Inferior parietal cortex (tissue), 1 donor: ENCODE data around the gene EIF5A2.
"Not testable (repeated sequence)": the region's sequence is repeated elsewhere in the genome, so short reads cannot be mapped to it uniquely, and the experiment has no call there.

Source experiments
- DNase-seq: peaks from one replicate; pipeline ENCODE4 v3.0.0-alpha.2; 2016; ENCODE audit errors: extremely low spot score

EIF5A2 gene

DNA sequence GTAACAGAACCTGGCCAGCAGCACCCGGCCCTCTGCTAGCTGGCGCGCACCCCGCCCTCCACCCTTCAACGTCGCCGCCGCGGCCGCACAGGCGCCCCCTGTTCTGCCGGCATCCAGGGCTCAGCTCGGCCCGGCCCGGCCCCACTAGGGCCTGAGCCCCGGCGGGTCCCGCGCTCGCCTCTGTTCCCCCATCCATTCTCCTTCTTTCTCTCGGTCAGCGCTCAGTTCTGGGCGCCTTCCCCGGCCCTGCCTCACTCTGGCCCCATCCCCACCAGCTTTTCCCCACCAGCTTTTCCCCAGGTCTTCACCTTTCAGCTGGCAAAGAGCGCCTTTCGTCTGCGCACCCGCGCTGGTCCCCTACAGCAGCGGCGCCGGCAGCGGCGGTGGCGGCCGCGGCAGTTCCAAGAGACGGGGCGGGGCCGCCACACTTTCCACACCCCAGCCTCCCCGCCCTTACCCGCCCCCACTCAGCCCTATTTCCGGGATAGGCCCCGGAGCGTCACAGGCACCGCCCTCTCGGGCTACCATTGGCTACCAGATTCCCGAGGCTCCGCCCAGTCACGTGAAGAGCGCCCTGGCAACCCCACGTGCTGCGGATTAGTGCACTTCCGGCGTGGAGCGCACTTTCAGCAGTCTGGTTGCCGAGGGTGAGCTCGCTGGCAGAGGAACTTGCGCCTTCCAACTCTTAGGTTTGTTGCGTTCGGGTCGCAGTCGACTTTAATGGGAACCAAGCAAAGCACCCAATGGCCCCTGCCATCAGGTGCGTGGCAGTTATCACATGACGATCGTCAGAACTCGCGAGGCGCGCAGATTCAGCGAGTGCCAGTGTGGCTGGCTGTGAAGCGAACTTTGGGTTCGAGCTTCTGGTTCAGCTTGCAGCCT, at the start of gene EIF5A2:
TSS of gene EIF5A2 (minus strand) at position 403 of the 882 bp plus-strand sequence. CDS start 831 bp downstream, outside the sequence.
- DNase-seq, result peak; percentile 92

DNA sequence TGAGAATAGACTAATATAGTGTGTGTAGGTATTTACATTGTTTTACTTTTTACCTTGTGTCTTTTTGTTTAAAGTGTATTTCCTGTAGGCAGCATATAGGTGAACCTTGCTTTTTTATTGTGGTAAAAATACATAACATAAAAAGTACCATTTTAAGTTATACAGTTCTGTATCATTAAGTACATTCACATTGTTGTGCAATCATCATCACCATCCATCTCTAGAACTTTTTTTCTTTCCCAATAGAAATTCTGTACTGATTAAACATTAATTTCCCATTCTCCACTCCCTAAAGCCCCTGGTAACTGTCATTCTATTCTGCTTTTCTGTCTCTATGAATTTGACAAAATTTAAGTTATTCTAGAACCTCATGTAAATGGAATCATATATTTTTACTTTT, 48.2 kb upstream of the EIF5A2 start:
- no peak for DNase-seq

DNA sequence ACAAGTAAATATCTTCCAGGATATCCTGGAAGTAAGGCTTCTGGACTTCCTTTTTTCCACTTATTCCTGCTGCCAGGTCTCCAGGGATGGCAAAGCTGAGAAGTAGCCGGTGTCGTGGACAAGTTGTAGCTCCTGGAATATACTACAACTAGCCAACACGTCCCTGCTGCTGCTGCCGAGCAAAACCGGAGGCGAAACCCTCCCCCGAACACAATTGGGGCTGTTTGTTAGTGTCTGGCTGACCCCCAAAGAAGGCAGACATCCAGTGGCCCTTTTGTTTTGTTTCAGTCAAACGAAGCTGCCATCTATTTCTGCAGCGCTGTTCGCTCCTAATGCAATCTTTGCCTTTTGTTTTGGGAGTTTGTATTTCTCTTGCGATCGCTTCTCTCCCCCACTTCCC, 45.3 kb upstream of the EIF5A2 start:
- peak; percentile 40 for DNase-seq

DNA sequence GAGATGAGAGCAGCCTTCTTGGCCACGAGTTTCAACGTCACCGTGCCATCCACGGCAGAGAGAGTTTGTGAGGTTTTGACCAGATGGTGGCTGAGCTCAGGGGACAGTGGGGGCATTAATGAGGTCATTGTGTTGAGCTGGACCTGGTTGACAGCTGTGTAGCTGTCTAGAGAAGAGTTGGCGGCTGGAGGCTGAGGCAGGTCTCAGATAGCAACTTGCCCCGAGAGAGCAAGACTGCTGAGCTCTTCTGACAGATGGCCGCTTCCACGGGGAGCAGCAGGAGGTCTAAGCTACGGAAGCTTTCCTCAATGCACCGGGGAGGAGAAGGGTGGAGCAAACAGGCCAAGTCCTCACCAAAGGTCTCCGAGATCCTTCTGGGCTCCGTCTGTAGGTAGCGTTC, 44.8 kb upstream of the EIF5A2 start:
- DNase-seq, result no peak

DNA sequence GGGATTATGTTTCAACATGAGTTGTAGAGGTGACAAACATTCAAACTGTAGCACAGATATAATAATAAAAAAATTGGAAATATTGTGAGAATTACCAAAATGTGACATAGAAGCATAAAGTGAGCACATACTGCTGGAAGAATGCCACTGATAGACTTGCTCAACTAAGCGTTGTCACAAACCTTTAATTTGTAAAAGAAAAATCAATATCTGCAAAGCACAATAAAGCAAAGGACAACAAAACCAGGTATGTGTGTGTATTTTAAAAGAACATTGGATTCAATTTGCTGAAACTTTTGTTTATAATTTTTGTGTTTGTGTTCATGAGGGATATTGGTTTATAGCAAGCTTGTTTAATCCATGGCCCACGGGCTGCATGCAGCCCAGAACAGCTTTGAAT, 40.8 kb upstream of the EIF5A2 start:
- no peak for DNase-seq

DNA sequence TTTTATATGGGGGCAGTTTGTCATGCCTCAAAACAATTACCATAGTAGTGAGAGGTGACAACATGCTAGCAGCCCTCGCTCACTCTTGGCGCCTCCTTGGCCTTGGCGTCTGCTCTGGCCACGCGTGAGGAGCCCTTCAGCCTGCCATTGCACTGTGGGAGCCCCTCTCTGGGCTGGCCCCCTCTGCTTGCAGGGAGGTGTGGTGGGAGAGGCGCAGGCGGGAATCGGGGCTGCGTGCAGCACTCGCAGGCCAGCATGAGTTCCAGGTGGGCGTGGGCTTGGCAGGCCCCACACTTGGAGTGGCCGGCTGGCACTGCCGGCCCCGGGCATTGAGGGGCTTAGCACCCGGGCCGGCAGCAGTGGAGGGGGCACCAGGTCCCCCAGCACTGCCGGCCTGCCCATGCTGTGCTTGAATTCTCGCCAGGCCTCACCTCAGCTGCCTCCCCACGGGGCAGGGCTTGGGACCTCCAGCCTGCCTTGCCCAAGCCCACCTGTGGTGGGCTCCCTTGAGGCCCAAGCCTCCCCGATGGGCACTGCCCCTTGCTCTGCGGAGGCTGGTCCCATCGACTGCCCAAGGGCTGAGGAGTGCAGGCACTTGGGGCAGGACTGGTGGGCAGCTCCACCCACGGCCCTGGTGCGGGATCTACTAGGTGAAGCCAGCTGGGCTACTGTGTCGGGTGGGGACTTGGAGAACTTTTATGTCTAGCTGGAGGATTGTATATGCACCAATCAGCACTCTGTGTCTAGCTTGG, 38.8 kb upstream of the EIF5A2 start:
- no peak for DNase-seq

DNA sequence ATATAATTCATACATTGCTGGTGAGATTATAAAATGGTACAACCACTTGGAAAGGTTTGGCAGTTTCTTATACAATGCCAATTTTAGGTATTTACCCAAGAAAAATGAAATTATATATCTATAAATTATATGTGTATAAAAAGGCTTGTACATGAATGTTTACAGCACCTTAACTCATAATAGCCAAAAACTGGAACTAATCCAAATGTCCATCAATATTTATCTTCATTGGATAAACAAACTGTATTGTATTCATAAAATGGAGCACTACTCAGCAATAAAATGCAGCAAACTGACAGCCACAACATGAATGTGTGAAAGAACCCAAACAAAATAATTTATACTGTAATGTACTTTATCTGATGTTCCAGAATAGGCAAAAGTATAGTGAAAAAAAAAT, 33.6 kb upstream of the EIF5A2 start:
- no peak for DNase-seq

DNA sequence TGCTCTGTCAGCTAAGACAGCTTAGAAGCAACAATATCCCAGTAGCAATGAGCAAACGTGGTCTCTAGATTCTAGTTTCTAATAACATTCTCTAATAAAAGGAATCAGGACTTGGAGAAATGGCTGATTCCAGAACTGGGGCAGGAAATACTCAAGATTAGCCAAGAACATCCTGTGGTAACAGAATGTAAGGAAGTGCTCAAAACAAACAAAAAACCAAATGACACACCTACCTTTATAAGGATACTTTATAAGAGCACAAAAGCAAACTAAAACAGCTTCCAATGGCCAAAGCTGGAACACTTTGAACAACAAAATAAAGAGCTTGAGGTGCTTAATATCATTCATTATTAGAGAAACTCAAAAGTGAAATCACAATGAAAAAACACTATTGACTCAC, 33.1 kb upstream of the EIF5A2 start:
- DNase-seq, result no peak

DNA sequence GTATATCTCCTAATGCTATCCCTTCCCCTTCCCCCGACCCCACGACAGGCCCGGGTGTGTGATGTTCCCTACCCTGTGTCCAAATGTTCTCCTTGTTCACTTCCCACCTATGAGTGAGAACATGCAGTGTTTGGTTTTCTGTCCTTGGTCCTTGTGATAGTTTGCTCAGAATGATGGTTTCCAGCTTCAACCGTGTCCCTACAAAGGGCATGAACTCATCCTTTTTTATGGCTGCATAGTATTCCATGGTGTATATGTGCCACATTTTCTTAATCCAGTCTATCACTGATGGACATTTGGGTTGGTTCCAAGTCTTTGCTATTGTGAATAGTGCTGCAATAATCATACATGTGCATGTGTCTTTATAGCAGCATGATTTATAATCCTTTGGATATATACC, 24.6 kb upstream of the EIF5A2 start:
- DNase-seq, result not testable (repeated sequence)

DNA sequence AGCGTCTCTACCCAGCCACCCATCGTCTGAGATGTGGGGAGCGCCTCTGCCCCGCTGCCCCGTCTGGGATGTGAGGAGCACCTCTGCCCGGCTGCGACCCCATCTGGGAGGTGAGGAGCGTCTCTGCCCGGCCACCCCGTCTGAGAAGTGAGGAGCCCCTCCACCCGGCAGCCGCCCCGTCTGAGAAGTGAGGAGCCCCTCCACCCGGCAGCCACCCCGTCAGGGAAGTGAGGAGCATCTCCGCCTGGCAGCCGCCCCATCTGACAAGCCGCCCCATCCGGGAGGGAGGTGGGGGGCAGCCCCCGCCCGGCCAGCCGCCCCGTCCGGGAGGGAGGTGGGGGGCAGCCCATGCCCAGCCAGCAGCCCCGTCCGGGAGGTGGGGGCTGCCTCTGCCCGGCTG, 15.1 kb upstream of the EIF5A2 start:
- not testable (repeated sequence) for DNase-seq

DNA sequence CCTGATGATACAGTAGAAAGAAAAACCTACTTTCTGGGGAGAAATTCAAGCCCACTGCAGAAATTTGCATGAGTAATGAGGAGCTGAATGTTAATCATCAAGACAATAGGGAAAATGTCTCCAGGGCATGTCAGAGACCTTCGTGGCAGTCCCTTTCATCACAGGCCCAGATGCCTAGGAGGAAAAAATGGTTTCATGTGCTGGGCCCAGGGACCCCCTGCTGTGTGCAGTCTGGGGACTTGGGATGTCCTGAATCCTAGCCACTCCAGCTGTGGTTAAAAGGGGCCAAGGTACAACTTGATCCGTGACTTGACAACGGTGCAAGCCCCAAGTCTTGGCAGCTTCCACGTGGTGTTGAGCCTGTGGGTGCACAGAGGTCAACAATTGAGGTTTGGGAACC, 10.3 kb upstream of the EIF5A2 start:
- DNase-seq, result no peak

DNA sequence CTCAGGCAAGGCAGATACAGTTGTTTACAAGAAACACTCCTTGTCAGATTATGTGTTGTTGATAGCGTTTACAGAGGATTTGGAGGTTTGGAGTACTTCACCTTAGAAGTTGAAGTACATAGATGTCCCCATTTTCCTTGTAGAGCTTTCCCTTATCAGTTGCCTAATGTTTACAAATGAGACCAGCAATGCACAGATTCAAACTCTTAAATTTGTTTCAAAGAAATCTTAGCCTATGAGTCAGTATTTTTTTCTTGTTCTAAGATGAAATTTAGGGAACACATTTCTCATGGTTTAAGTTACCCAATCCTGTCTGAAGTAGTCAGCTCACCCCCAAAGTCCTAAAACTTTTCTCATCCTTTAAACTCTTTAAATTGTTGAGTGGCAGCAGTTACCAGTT, 6.3 kb upstream of the EIF5A2 start:
- DNase-seq, result no peak

DNA sequence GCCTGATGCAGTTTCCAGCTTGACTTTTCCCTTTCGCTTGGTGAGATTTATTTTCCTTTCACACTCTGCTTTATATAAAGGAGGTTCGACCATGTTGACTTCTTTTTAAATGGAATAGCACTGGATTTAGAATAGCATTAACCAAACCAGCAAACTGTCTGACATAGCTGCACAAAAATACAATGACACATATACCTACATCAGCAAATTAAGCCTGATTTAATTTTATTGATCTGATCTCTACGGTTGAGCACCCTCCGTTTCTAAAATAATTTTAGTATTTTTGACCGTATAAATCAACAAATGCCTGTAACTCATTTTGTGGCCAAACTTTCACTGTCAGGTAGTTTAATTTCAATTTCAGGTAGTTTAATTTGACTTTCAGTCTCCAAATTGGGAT, 5.8 kb upstream of the EIF5A2 start:
- DNase-seq, result no peak

DNA sequence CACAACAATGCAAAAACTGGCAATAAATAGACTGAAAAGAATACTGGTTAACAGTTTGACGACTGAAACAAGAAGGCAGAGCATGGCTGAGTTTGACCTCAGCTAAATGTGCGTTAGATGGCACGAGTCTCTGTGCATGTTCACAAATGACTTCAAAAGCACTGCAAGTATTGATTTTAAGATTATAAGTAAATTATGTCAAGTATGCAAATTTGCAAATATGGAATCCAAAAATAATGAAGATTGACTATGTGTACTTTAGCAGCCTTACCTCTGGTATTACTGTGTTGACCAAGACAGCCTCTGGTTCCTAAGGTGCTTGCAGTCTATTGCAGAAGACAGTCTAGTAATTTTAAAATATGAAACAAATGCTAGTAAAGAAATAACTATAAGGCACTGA, 2.6 kb upstream of the EIF5A2 start:
- no peak for DNase-seq

DNA sequence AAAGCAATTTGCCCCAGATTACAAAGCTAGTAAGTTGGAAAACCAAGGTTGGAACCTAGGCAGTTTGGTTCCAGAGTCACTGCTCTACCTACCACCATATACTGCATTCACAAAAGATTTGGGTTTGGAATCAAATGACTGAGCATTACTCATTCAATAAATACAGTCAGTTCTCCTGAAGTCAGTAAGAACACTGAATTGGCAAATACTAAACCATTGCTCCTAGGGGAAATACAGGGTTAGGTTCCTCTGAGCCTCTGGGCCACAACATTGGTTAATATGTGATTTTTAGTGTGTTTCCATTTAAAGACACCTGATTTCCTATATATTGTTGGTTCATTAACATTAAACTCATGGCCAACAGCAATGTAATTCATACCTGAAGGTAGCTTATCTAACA, 2.1 kb upstream of the EIF5A2 start:
- no peak for DNase-seq

DNA sequence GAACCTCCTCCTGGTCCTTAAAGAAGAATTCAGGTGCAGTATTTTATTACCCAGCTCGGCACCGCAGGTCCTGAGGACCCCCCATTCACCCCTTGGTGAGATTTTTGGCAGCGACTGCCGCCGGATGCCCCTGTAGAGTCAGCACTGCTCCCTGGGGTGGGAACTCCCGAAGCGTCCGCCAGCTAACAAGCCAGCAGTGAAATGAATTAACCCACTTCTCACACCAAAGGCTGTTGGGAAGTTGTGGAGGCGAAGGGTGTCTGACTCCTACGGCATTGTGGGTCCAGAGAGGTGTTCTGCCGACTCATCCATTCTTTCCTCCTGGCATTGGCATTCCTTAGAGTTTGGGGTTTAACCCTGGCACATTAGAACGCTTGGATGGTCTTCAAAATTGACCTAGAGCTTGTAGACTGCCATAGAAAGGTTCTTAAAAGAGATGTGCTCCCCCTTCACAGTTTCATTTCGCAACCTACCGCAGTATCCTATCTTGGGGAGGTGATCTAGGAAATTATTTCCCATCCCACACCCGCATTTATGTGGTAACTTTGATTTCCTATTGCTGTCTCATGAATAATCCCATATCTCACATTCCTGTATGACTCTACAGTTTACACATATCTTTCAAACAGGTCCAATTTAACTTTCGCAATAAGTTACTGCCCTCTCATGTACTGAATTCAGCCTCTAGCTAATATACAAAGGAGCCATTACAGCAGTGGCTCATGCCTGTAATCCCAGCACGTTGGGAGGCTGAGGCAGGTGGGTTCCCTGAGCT, 879 bp upstream of the EIF5A2 start:
- no peak for DNase-seq

DNA sequence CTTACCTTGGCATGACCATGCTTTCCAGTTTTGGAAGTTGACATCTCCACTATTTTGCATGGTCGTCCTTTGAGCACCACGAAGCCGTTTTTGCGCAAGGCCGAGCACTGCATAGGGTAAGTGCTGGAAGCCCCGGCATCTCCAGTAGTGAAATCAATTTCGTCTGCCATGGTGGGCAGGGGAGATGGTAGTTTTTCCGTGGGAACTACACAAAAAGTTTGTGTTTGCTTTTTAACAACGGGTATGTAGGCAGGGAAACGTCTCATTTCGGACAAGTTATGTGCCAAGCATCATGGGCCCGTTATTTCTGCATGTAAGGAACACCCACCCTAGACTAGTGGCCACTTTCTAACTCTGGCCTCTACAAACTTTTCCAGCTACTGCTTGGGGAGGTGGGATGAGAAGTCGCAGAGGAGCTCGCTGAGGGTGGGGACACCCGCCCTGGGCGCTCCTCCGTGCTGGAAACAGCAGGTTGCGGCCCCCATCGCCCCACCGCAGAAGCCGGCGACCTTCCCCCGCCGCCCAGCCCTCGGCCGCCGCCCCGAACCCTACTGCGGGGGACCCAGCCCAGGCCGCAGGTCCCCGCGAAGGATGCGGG, 701 bp downstream of the EIF5A2 start:
- DNase-seq, result peak; percentile 20

DNA sequence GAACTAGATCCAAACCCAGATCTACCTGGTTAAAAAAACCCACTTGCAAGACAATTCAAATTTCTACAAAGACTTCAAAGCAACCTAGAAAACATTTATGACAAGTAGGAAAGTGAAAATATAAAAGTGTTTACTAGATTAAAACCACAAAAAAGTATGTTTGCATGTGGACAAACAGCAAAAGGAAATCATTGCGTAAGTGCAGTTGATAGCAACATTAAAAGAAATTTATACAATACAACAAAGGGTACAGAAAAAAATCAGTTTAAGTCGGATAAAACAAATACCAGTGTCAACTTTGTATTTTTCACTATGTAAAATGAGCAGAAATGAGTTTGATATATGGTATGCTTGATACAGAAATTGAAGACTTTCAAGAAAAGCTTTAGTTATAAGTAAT, 2.6 kb downstream of the EIF5A2 start:
- no peak for DNase-seq

DNA sequence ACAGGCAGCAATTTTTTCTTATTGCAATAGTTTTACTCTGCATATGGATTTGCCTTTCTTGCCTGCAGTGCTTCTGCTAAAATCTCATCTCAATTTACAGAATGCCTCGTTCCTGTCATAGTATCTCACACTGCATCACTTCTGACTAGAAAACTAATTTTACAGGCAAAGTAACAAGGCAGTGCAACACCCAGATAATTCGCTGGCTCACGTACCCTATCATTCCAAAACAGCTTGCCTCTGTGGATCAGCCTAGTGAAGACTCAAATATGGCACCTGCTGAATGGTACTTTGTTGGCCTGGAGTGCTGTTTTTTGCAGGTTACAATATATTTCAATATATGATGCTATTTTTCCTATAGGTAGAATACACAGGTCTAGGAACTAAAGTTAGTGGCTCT, 5.3 kb downstream of the EIF5A2 start:
- DNase-seq, result no peak

DNA sequence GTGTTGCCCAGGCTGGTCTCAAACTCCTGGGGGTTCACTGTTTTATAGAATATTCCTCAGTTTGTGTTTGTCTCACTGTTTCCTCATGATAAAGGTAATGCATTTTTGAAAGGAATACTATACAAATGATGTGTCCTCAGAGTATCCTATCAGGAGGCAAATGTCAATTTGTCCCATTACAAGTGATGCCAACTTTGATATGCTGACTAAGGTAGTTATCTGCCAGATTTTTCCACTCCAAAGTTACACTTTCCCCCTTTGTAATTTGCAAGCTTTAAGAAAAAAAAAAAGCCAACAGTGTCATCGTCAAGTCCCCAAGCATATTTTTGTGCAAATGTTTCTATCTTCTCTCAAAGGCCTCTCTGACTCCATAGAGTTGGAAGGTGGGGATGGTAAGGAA, 9.0 kb downstream of the EIF5A2 start:
- no peak for DNase-seq

DNA sequence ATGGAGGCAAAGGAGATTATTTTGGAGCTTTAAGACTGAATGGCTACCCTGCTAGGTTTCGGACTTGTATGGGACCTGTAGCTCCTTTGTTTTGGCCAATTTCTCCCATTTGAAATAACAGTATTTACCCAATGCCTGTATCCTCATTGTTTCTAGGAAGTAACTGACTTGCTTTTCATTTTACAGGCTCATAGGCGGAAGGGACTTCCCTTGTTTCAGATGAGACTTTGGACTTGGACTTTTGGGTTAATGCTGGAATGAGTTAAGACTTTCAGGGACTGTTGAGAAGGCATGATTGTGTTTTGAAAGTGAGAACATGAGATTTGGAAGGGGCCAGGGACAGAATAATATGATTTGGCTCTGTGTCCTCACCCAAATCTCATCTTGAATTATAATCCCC, 10.5 kb downstream of the EIF5A2 start:
- DNase-seq, result no peak

DNA sequence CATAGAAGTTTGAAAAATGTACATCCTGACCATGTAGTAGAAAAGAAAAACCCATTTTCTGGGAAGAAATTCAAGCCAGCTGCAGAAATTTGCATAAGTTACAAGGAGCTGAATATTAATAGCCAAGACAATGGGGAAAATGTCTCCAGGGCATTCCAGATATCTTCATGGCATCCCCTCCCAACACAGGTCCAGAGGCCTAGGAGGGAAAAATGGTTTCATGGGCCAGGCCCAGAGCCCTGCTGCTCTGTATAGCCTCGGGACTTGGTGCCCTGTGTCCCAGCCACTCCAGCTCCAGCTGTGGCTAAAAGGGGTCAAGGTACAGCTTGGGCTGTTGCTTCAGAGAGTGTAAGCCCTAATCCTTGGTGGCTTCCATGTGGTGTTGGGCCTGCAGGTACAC, 11.2 kb downstream of the EIF5A2 start:
- DNase-seq, result not testable (repeated sequence)
